Thyroid gland (tissue), 4 donors: ENCODE measurements around the gene IFNLR1. TPM values are rescaled to one million over a fixed set of nuclear protein-coding genes. Genes with fewer than 3 reads are reported as not detected.

Experiments
- DNase-seq, 2 donors: peaks; one replicate each; pipeline ENCODE4 v3.0.0-alpha.2; 2019
- H3K27ac ChIP-seq, 3 donors: fragments of 200-600 bp; sonication (generic); 1 replicate in 2 of 3; 2 replicates in 1 of 3; pipeline ENCODE4 v1.5.1; 2016 to 2019; ENCODE audit warnings: mild to moderate bottlenecking in 1 of 3, moderate library complexity in 1 of 3
- H3K27me3 ChIP-seq: fragments of 200-600 bp; sonication (generic); one replicate; pipeline ENCODE4 v1.5.1; 2019
- H3K36me3 ChIP-seq, 2 donors: fragments of 200-600 bp; sonication (generic); one replicate each; pipeline ENCODE4 v1.5.1; 2016 to 2019
- H3K4me1 ChIP-seq, 2 donors: fragments of 200-600 bp; sonication (generic); one replicate each; pipeline ENCODE4 v1.5.1; 2017 to 2019
- H3K4me3 ChIP-seq, 3 donors: fragments of 200-600 bp; sonication (generic); replicated peaks in 1 of 3; 1 replicate in 2 of 3; 2 replicates in 1 of 3; pipeline ENCODE4 v1.5.1; 2016; ENCODE audit warnings: mild to moderate bottlenecking in 1 of 3
- H3K9me3 ChIP-seq: fragments of 200-600 bp; sonication (generic); one replicate; pipeline ENCODE4 v1.5.1; 2017
- CTCF ChIP-seq, 6 experiments: fragments of 200-600 bp in 3 of 6; fragments of 450-650 bp in 3 of 6; sonication (generic) in 3 of 6; IDR thresholded peaks; one replicate each; pipeline ENCODE4 v1.5.1; 2016 to 2019; ENCODE audit warnings: antibody characterized with exemption in 6 of 6, mild to moderate bottlenecking in 2 of 6, inconsistent platforms in 1 of 6, moderate library complexity in 1 of 6
- POLR2A ChIP-seq, 2 donors: fragments of 450-650 bp; IDR thresholded peaks; one replicate each; pipeline ENCODE4 v1.6.1; 2017; ENCODE audit warnings: antibody characterized with exemption in 2 of 2, mild to moderate bottlenecking in 2 of 2, moderate library complexity in 1 of 2
- WGBS, 2 donors: methylation state at CpG; one replicate each; pipeline ENCODE4 v1.1.5; 2017; 5-methylcytosine and 5-hydroxymethylcytosine counted together
- intact Hi-C: fragments of 100-400 bp; cut with DNase I; formaldehyde crosslinking; loops from one replicate; pipeline ENCODE4 v1.15.1; 2023
- total RNA-seq, 4 donors: library from RNA; depleted of rRNA; stranded (reverse); fragments of >200 nt; gene quantifications; one replicate each; pipeline ENCODE4 v1.2.3, GENCODE V29; 2016

IFNLR1 gene
- total RNA-seq, 4 donors from 2014 or later, result 4.7 to 9.3 (median 6.1) TPM

DNA sequence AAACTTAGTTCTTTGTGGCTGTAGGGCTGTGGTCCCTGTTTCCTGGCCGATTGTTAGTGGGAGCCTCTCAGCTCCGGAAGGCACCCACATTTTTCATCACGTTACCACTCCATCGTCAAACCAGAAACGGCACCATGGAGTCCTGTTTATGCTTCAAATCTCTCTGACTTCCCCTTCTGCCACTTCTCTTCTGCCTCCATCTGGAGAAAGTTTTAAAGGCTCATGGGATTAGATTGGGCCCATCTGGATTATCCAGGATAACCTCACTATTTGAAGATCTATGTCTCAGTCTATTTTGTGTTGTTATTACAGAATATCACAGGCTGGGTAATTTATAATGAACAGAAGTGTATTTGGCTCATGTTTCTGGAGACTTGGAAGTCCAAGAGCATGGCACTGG is 24.9 kb downstream of the IFNLR1 start:
- H3K36me3 ChIP-seq, result peaks cover 0 to 1% of the 10 kb centered on the region in 2 donors
- 84 to 89% methylated on average over 5 of the region's 5 CpGs for WGBS, 2 donors
- H3K9me3 ChIP-seq, result no peaks in the 10 kb centered on the region
- H3K4me1 ChIP-seq, result peaks cover 0 to 3% of the 10 kb centered on the region in 2 donors
- TF ChIP-seq CTCF (IDR thresholded peaks at IDR 0.05), result no peak
- TF ChIP-seq POLR2A (IDR thresholded peaks at IDR 0.05), result no peak
- H3K4me3 ChIP-seq, result no peak overlapping the region
- DNase-seq, result no peak
- H3K27ac ChIP-seq, result no peak overlapping the region
- H3K27me3 ChIP-seq, result no peaks in the 10 kb centered on the region
- intact Hi-C loops, result no loop called here

- intact Hi-C loops, result no loop called here
- Histone ChIP-seq H3K4me3 (no peak overlapping the region), H3K27me3 (no peaks in the 10 kb centered on the region), H3K4me1 (peaks cover 0 to 3% of the 10 kb centered on the region in 2 donors), H3K27ac (no peak overlapping the region), H3K9me3 (no peaks in the 10 kb centered on the region), H3K36me3 (peaks cover 3 to 5% of the 10 kb centered on the region in 2 donors)
- WGBS, 2 donors, result 87 to 90% methylated on average over 4 of the region's 4 CpGs
- no peak for DNase-seq
- TF ChIP-seq POLR2A (IDR thresholded peaks at IDR 0.05) (no peak), CTCF (IDR thresholded peaks at IDR 0.05) (no peak)
These were observed 25.8 kb downstream of the IFNLR1 start for GRCh38 chr1:24161270-24161669.

- Histone ChIP-seq H3K9me3 (no peaks in the 10 kb centered on the region), H3K27me3 (no peaks in the 10 kb centered on the region), H3K4me3 (no peak overlapping the region), H3K36me3 (peaks cover 3 to 5% of the 10 kb centered on the region in 2 donors), H3K27ac (no peak overlapping the region), H3K4me1 (peaks cover 8 to 11% of the 10 kb centered on the region in 2 donors)
- TF ChIP-seq POLR2A (IDR thresholded peaks at IDR 0.05) (no peak), CTCF (IDR thresholded peaks at IDR 0.05) (no peak)
- 90 to 93% methylated on average over 5 of the region's 5 CpGs for WGBS, 2 donors
- DNase-seq, result no peak
- intact Hi-C loops, result no loop called here
These were observed 27.7 kb downstream of the IFNLR1 start for GRCh38 chr1:24159366-24159765.

GRCh38 chr1:24157918-24158481 is 29.1 kb downstream of the IFNLR1 start:
- TF ChIP-seq POLR2A (IDR thresholded peaks at IDR 0.05), result no peak
- TF ChIP-seq CTCF (IDR thresholded peaks at IDR 0.05), result no peak
- H3K4me1 ChIP-seq, result peaks cover 8% of the 10 kb centered on the region in 2 donors
- 67 to 97% methylated on average over 1 to 6 of the region's 6 CpGs for WGBS, 2 donors
- H3K36me3 ChIP-seq, result peaks cover 3 to 5% of the 10 kb centered on the region in 2 donors
- intact Hi-C loops, result no loop called here
- H3K9me3 ChIP-seq, result no peaks in the 10 kb centered on the region
- H3K27ac ChIP-seq, result no peak overlapping the region
- no peaks in the 10 kb centered on the region for H3K27me3 ChIP-seq
- no peak for DNase-seq
- no peak overlapping the region for H3K4me3 ChIP-seq

DNA sequence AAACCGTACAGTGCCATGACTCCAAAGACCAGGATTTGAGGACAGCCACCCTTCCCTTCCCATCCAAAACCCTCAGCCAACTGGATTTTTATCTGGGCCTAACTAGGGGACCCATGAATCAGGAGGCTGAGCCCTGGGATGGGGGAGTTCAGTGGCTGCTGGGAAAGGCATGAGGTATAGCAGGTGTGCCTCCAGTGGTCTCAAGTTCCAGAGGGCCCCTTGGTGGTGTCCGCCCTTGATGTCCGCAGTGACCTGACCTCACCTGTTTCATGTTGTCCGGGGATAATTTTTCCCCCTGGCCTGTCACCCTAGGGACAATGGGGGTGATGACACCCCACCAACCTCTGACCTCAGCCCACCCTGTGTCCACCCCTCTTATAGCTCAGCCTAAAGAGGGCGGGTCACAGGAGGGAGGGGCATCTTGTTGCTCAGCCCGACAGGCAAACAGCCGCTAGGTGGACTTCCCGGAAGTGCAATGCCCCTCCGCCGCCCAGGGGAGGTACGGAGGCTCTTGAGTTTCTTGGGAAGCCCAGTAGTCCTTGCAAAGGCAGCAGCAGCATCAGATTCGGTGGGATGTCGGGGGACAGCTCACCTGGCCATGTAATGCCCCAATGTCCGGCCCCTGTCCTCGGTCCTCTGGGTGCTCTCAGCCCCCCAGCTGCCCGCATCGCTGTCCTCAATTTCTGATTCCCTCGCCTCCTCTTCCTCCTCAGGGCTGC is 30.4 kb downstream of the IFNLR1 start:
- DNase-seq, result no peak
- WGBS, 2 donors, result 95 to 96% methylated on average over 13 to 16 of the region's 18 CpGs
- H3K27ac ChIP-seq, result no peak overlapping the region
- H3K4me3 ChIP-seq, result no peak overlapping the region
- no peaks in the 10 kb centered on the region for H3K9me3 ChIP-seq
- H3K4me1 ChIP-seq, result peaks cover 8% of the 10 kb centered on the region in 2 donors
- intact Hi-C loops, result no loop called here
- H3K36me3 ChIP-seq, result peaks cover 3 to 5% of the 10 kb centered on the region in 2 donors
- TF ChIP-seq POLR2A (IDR thresholded peaks at IDR 0.05), result no peak
- no peak for TF ChIP-seq CTCF (IDR thresholded peaks at IDR 0.05)
- H3K27me3 ChIP-seq, result no peaks in the 10 kb centered on the region
